GM23338 (cell line): ENCODE measurements around the gene ZNF283. TPM values are rescaled to one million over a fixed set of nuclear protein-coding genes. Genes with fewer than 3 reads are reported as not detected.

Experiments used
- ATAC-seq: fragments of 200-7000 bp; cut with Tn5 transposase; 3 replicates; pipeline ENCODE4 v1.9.1; 2020
- DNase-seq: peaks from one replicate; pipeline ENCODE4 v3.0.0-alpha.2; 2015; ENCODE audit warnings: low spot score
- H2AFZ ChIP-seq: fragments of 200-600 bp; sonication (generic); 2 replicates; pipeline ENCODE4 v1.8.0; 2016; ENCODE audit warnings: antibody characterized with exemption, mild to moderate bottlenecking, moderate library complexity
- H3F3A ChIP-seq: fragments of 200-600 bp; sonication (generic); replicated peaks from 2 replicates; pipeline ENCODE4 v1.8.0; 2017; ENCODE audit warnings: antibody characterized with exemption, mixed run types, low read depth
- H3K27ac ChIP-seq: fragments of 200-600 bp; sonication (generic); 2 replicates; pipeline ENCODE4 v1.6.1; 2016; ENCODE audit warnings: low read depth
- H3K27me3 ChIP-seq: fragments of 200-600 bp; sonication (generic); 2 replicates; pipeline ENCODE4 v1.8.0; 2016; ENCODE audit warnings: mild to moderate bottlenecking, mixed run types, moderate library complexity; ENCODE audit not compliant: insufficient read depth
- H3K36me3 ChIP-seq: fragments of 200-600 bp; sonication (generic); 2 replicates; pipeline ENCODE4 v1.8.0; 2016; ENCODE audit warnings: mild to moderate bottlenecking; ENCODE audit not compliant: insufficient read depth
- H3K4me1 ChIP-seq: fragments of 200-600 bp; sonication (generic); 2 replicates; pipeline ENCODE4 v1.8.0; 2016; ENCODE audit warnings: mild to moderate bottlenecking, moderate library complexity; ENCODE audit not compliant: insufficient read depth
- H3K4me2 ChIP-seq: fragments of 200-600 bp; sonication (generic); 2 replicates; pipeline ENCODE4 v1.7.1; 2017; ENCODE audit warnings: mixed run types
- H3K4me3 ChIP-seq: fragments of 200-600 bp; sonication (generic); 2 replicates; pipeline ENCODE4 v1.6.1; 2016; ENCODE audit warnings: mixed run types
- H3K79me2 ChIP-seq: fragments of 200-600 bp; sonication (generic); replicated peaks from 2 replicates; pipeline ENCODE4 v1.8.0; 2017; ENCODE audit warnings: mild to moderate bottlenecking; ENCODE audit not compliant: insufficient read depth
- H3K9me2 ChIP-seq: fragments of 200-600 bp; sonication (generic); 2 replicates; pipeline ENCODE4 v1.8.0; 2017; ENCODE audit not compliant: insufficient read depth
- H4K20me1 ChIP-seq: fragments of 200-600 bp; sonication (generic); replicated peaks from 2 replicates; pipeline ENCODE4 v1.8.0; 2017; ENCODE audit warnings: mild to moderate bottlenecking; ENCODE audit not compliant: insufficient read depth
- H3K27ac Mint-ChIP-seq: 2 replicates; pipeline ENCODE4 v1.8.0; 2020; ENCODE audit warnings: inconsistent platforms, mild to moderate bottlenecking, moderate library complexity, mixed read lengths
- H3K27me3 Mint-ChIP-seq: 3 replicates; pipeline ENCODE4 v1.8.0; 2022; ENCODE audit warnings: low read depth, mild to moderate bottlenecking, moderate library complexity, mixed read lengths, inconsistent platforms; ENCODE audit not compliant: insufficient read depth, poor library complexity
- H3K36me3 Mint-ChIP-seq: 3 replicates; pipeline ENCODE4 v1.8.0; 2021; ENCODE audit warnings: low read depth, mild to moderate bottlenecking, inconsistent platforms, moderate library complexity, mixed read lengths
- H3K4me1 Mint-ChIP-seq: 3 replicates; pipeline ENCODE4 v1.8.0; 2020; ENCODE audit warnings: mild to moderate bottlenecking, inconsistent platforms, mixed read lengths
- H3K4me3 Mint-ChIP-seq: 3 replicates; pipeline ENCODE4 v1.8.0; 2021; ENCODE audit warnings: moderate library complexity, mild to moderate bottlenecking, inconsistent platforms, mixed read lengths
- H3K9me3 Mint-ChIP-seq: 3 replicates; pipeline ENCODE4 v1.8.0; 2020; ENCODE audit warnings: moderate library complexity, mild to moderate bottlenecking, inconsistent platforms, mixed read lengths
- CREB1 ChIP-seq: fragments of 250-450 bp; sonication (Bioruptor Pico); IDR thresholded peaks from 2 replicates; pipeline ENCODE4 v1.5.0; 2020; ENCODE audit warnings: low read depth, mild to moderate bottlenecking, moderate library complexity
- CTCF ChIP-seq, 2 experiments: fragments of 200-600 bp in 1 of 2; sonication (generic) in 1 of 2; conservative IDR thresholded peaks; 2 replicates each; pipeline versions ENCODE4 v1.5.1 to v1.6.1; 2016 to 2017; ENCODE audit warnings: antibody characterized with exemption in 2 of 2, low read depth in 2 of 2, mild to moderate bottlenecking in 2 of 2, moderate library complexity in 1 of 2
- ETS1 ChIP-seq: IDR thresholded peaks from 2 replicates; pipeline ENCODE4 v1.6.1; 2016; ENCODE audit warnings: antibody characterized with exemption
- EZH2phosphoT487 ChIP-seq: fragments of 200-600 bp; sonication (generic); IDR thresholded peaks from one replicate; pipeline ENCODE4 v1.8.1; 2018; ENCODE audit warnings: antibody characterized with exemption; ENCODE audit not compliant: unreplicated experiment
- JUNB ChIP-seq: IDR thresholded peaks from one replicate; pipeline ENCODE4 v1.6.1; 2016; ENCODE audit warnings: antibody characterized with exemption; ENCODE audit not compliant: unreplicated experiment
- NANOG ChIP-seq: IDR thresholded peaks from 2 replicates; pipeline ENCODE4 v1.6.1; 2016; ENCODE audit warnings: antibody characterized with exemption, borderline replicate concordance
- POLR2AphosphoS5 ChIP-seq: IDR thresholded peaks from 2 replicates; pipeline ENCODE4 v1.6.1; 2016; ENCODE audit warnings: antibody characterized with exemption, low read depth
- ZNF331 ChIP-seq: fragments of 250-450 bp; sonication (Bioruptor Pico); IDR thresholded peaks from 2 replicates; pipeline ENCODE4 v1.5.0; 2020; ENCODE audit warnings: low read depth, mild to moderate bottlenecking, moderate library complexity
- ZNF462 ChIP-seq: fragments of 250-450 bp; sonication (Bioruptor Pico); IDR thresholded peaks from 2 replicates; pipeline ENCODE4 v1.5.0; 2020; ENCODE audit warnings: mild to moderate bottlenecking, moderate library complexity
- polyA plus RNA-seq: library from polyadenylated mRNA; unstranded; fragments of >200 nt; fragmentation: Nextera tagmentation; extraction: Ambion mirVana; gene quantifications from 2 replicates; pipeline ENCODE4 v1.2.1, GENCODE V29; 2016
- total RNA-seq: library from RNA; depleted of rRNA; stranded (reverse); fragments of >200 nt; shearing (Covaris generic); gene quantifications from 2 replicates; pipeline ENCODE4 v1.2.3, GENCODE V29; 2014

Gene ZNF283
- total and polyA plus RNA-seq, 2 experiments from 2014 or later: 3.1 to 12.0 TPM

GRCh38 chr19:43790587-43790986, 36.5 kb upstream of the ZNF283 start:
- no peaks in the 10 kb centered on the region for H3K79me2 ChIP-seq
- H3K4me1 ChIP-seq: no peaks in the 10 kb centered on the region
- H3K9me2 ChIP-seq: no peaks in the 10 kb centered on the region
- 0 out of 2 replicates have a peak, but pooled peaks cover 4% of the 10 kb centered on the region for H4K20me1 ChIP-seq
- Mint-ChIP-seq H3K27me3 (peaks cover 4% of the 10 kb centered on the region), H3K27ac (no peak overlapping the region), H3K36me3 (no peaks in the 10 kb centered on the region), H3K4me1 (no peaks in the 10 kb centered on the region; the same call in 2 of the 3 replicates), H3K4me3 (no peak overlapping the region; the same call in 2 of the 3 replicates), H3K9me3 (no peaks in the 10 kb centered on the region)
- no peak overlapping the region for H3K27ac ChIP-seq
- no peak overlapping the region for H3K4me2 ChIP-seq
- no peaks in the 10 kb centered on the region for H3K36me3 ChIP-seq
- no peaks in the 10 kb centered on the region for H3F3A ChIP-seq
- ATAC-seq (no peak), DNase-seq (no peak)
- TF ChIP-seq ETS1 (no peak), EZH2phosphoT487 (no peak), CTCF (conservative IDR thresholded peaks at IDR 0.05; ENCODE audit: low read depth in 2 of 2) (no peak), NANOG (no peak), POLR2AphosphoS5 (no peak), JUNB (no peak), ZNF331 (CRISPR knock-in tag) (no peak), ZNF462 (CRISPR knock-in tag) (no peak), CREB1 (CRISPR knock-in tag) (no peak)
- no peak overlapping the region for H2AFZ ChIP-seq
- H3K27me3 ChIP-seq: peaks cover 5% of the 10 kb centered on the region; the same call in 1 of the 2 replicates
- no peak overlapping the region for H3K4me3 ChIP-seq
